IPS-NIHi7 (cell line): Measurements from ENCODE around the gene CD151.

ENCODE experiments used
- DNase-seq: peaks from one replicate; pipeline ENCODE4 v3.0.0; 2012; ENCODE audit warnings: mixed read lengths; ENCODE audit errors: extremely low spot score

CD151 gene

GRCh38 chr11:843086-843734 is 10.5 kb downstream of the CD151 start:
- no peak for DNase-seq

GRCh38 chr11:843818-844692 is 11.3 kb downstream of the CD151 start:
- DNase-seq, result peak; percentile 86

GRCh38 chr11:844693-845644 is 12.2 kb downstream of the CD151 start:
- peak; percentile 81 for DNase-seq

- no peak for DNase-seq
Measured at GRCh38 chr11:845872-846495, 13.2 kb downstream of the CD151 start.

GRCh38 chr11:846496-847098 is 13.8 kb downstream of the CD151 start:
- DNase-seq, result no peak

- DNase-seq, result no peak
Measured at GRCh38 chr11:847876-848275, 15.1 kb downstream of the CD151 start.

- peak; percentile 74 for DNase-seq
Measured at GRCh38 chr11:848380-848931, 15.7 kb downstream of the CD151 start.

GRCh38 chr11:849104-849824 is 16.5 kb downstream of the CD151 start:
- peak; percentile 91 for DNase-seq

- no peak for DNase-seq
Measured at GRCh38 chr11:849951-850774, 17.4 kb downstream of the CD151 start.

GRCh38 chr11:850775-851763 is 18.3 kb downstream of the CD151 start:
- DNase-seq, result peak; percentile 69

GRCh38 chr11:852762-853161 is 20.0 kb downstream of the CD151 start:
- DNase-seq, result no peak

GRCh38 chr11:853682-854448 is 21.1 kb downstream of the CD151 start:
- DNase-seq, result no peak

GRCh38 chr11:854601-855329 is 22.0 kb downstream of the CD151 start:
- DNase-seq, result no peak

- no peak for DNase-seq
Measured at GRCh38 chr11:855330-855674, 22.6 kb downstream of the CD151 start.

GRCh38 chr11:855796-856195 is 23.0 kb downstream of the CD151 start:
- DNase-seq, result no peak

- no peak for DNase-seq
Measured at GRCh38 chr11:856397-856796, 23.6 kb downstream of the CD151 start.
